ENCODE results near the gene GIT1. TPM values are rescaled to one million over a fixed set of nuclear protein-coding genes. Genes with fewer than 3 reads are reported as not detected.

GIT1 gene
- total and polyA plus RNA-seq, 2 of the 13 experiments (the other 11 are each of a cell fraction or from before 2014, with no cell fraction given), result 14.2 to 30.8 TPM

DNA sequence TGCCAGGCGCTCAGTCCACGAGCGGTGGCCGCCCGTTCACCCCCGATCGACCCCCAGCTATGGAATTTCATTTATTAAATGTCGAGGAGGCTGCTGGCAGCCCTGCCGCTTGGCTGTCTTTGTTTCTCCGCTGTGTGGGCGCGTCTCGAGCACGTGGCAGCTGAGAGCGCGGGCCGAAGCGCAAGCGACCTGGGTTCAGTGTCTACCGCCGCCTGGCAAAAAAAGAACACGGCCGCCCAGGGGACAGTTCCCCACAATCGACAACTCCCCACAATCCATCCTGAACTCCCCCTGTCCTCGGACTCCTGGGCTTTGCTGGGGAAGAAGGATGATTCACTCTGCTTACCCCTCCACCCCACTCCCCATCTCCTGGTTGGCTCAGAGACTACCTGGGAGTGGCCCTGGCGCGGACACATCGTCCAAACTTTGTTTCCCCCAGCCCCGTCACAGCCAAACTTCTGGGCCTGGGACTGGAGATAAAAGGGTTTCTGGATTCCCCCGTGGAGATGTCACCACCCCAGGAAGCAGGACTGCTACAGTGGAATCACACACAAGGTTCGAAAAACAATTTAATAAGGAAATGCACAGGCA is 1.8 kb upstream of the GIT1 start (continued):
- no peak for TF ChIP-seq THRA (CRISPR knock-in tag; IDR thresholded peaks at IDR 0.05; ENCODE audit: borderline replicate concordance)
- TF ChIP-seq, protein P1, sequence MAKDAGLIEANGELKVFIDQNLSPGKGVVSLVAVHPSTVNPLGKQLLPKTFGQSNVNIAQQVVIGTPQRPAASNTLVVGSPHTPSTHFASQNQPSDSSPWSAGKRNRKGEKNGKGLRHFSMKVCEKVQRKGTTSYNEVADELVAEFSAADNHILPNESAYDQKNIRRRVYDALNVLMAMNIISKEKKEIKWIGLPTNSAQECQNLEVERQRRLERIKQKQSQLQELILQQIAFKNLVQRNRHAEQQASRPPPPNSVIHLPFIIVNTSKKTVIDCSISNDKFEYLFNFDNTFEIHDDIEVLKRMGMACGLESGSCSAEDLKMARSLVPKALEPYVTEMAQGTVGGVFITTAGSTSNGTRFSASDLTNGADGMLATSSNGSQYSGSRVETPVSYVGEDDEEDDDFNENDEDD (CRISPR knock-in tag; IDR thresholded peaks at IDR 0.05; ENCODE audit: borderline replicate concordance), result peak; percentile 87
- no peak for TF ChIP-seq ZSCAN20 (CRISPR knock-in tag; IDR thresholded peaks at IDR 0.05; ENCODE audit: borderline replicate concordance)
- no peak; the same call in 1 of the 2 replicates for TF ChIP-seq ZNF143 (CRISPR knock-in tag; IDR thresholded peaks at IDR 0.05)
- TF ChIP-seq ZNF510 (CRISPR knock-in tag; IDR thresholded peaks at IDR 0.05; ENCODE audit: low read depth), result peak; percentile 58; the same call in 1 of the 2 replicates
- TF ChIP-seq ZNF367 (CRISPR knock-in tag; IDR thresholded peaks at IDR 0.05; ENCODE audit: borderline replicate concordance), result no peak
- TF ChIP-seq ARID2 (CRISPR knock-in tag; IDR thresholded peaks at IDR 0.05; ENCODE audit: borderline replicate concordance), result 0 out of 2 replicates have a peak, but pooled peaks have one; percentile 19
- no peak for TF ChIP-seq TEAD2 (CRISPR knock-in tag; IDR thresholded peaks at IDR 0.05)
- TF ChIP-seq DNMT1 (CRISPR knock-in tag; IDR thresholded peaks at IDR 0.05), result no peak
- peak; percentile 7 for TF ChIP-seq ZNF781 (CRISPR knock-in tag; IDR thresholded peaks at IDR 0.05; ENCODE audit: borderline replicate concordance, not compliant biosample characterization)
- 0 out of 2 replicates have a peak, but pooled peaks have one; percentile 29 for TF ChIP-seq ZMAT3 (CRISPR knock-in tag; conservative IDR thresholded peaks at IDR 0.05)
- no peak for TF ChIP-seq ZNF224 (CRISPR knock-in tag; IDR thresholded peaks at IDR 0.05)
- TF ChIP-seq, protein P2, sequence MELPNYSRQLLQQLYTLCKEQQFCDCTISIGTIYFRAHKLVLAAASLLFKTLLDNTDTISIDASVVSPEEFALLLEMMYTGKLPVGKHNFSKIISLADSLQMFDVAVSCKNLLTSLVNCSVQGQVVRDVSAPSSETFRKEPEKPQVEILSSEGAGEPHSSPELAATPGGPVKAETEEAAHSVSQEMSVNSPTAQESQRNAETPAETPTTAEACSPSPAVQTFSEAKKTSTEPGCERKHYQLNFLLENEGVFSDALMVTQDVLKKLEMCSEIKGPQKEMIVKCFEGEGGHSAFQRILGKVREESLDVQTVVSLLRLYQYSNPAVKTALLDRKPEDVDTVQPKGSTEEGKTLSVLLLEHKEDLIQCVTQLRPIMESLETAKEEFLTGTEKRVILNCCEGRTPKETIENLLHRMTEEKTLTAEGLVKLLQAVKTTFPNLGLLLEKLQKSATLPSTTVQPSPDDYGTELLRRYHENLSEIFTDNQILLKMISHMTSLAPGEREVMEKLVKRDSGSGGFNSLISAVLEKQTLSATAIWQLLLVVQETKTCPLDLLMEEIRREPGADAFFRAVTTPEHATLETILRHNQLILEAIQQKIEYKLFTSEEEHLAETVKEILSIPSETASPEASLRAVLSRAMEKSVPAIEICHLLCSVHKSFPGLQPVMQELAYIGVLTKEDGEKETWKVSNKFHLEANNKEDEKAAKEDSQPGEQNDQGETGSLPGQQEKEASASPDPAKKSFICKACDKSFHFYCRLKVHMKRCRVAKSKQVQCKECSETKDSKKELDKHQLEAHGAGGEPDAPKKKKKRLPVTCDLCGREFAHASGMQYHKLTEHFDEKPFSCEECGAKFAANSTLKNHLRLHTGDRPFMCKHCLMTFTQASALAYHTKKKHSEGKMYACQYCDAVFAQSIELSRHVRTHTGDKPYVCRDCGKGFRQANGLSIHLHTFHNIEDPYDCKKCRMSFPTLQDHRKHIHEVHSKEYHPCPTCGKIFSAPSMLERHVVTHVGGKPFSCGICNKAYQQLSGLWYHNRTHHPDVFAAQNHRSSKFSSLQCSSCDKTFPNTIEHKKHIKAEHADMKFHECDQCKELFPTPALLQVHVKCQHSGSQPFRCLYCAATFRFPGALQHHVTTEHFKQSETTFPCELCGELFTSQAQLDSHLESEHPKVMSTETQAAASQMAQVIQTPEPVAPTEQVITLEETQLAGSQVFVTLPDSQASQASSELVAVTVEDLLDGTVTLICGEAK (IDR thresholded peaks at IDR 0.05), result no peak
- TF ChIP-seq, protein P2 (CRISPR knock-in tag; IDR thresholded peaks at IDR 0.05), result peak; percentile 31; the same call in 1 of the 2 replicates
- no peak for TF ChIP-seq TBX3 (IDR thresholded peaks at IDR 0.05; ENCODE audit: borderline replicate concordance)
- TF ChIP-seq ZNF549 (CRISPR knock-in tag; IDR thresholded peaks at IDR 0.05), result no peak; the same call in 1 of the 2 replicates
- TF ChIP-seq ZNF788 (CRISPR knock-in tag; IDR thresholded peaks at IDR 0.05; ENCODE audit: borderline replicate concordance), result no peak; the same call in 1 of the 2 replicates
- TF ChIP-seq ZNF879 (CRISPR knock-in tag; IDR thresholded peaks at IDR 0.05), result peak; percentile 79
- peak; percentile 54; the same call in 1 of the 2 replicates for TF ChIP-seq HNRNPL (IDR thresholded peaks at IDR 0.05; ENCODE audit: low read depth, low read length)
